ENCODE measurements around the gene KLHL29. TPM values are rescaled to one million over a fixed set of nuclear protein-coding genes. Genes with fewer than 3 reads are reported as not detected.

The KLHL29 gene
- total RNA-seq, 5 donors from 2014 or later (not counting 1 experiment from before 2014, with no cell fraction given) = 1.8 to 6.6 (median 2.5) TPM

GRCh38 chr2:23592898-23593751, 208.1 kb downstream of the KLHL29 start:
- Mint-ChIP-seq H3K27ac (no peak overlapping the region), H3K4me1 (no peaks in the 10 kb centered on the region), H3K9me3 (no peaks in the 10 kb centered on the region), H3K4me3 (no peak overlapping the region), H3K27me3 (no peaks in the 10 kb centered on the region), H3K36me3 (no peaks in the 10 kb centered on the region)
- Histone ChIP-seq H3K4me1 (ENCODE audit: control insufficient read depth in 1 of 2, extremely low read depth in 1 of 2, insufficient read depth in 2 of 2, low read length in 2 of 2) (no peaks in the 10 kb centered on the region), H3K4me3 (ENCODE audit: control insufficient read depth in 1 of 2, extremely low read depth in 1 of 2, low read length in 1 of 2) (no peak overlapping the region), H3K9me3 (no peaks in the 10 kb centered on the region), H3K27ac (ENCODE audit: low read length) (no peak overlapping the region), H3K27me3 (replicated peaks in 1 of 2; ENCODE audit: control insufficient read depth in 2 of 2, extremely low read depth in 1 of 2, insufficient read depth in 2 of 2, low read length in 1 of 2) (peaks cover 2 to 31% of the 10 kb centered on the region in 2 experiments), H3K36me3 (ENCODE audit: control insufficient read depth in 2 of 2, extremely low read depth in 1 of 2, insufficient read depth in 1 of 2, low read length in 1 of 2) (no peaks in the 10 kb centered on the region)
- CTCF ChIA-PET = no interaction called here
- ATAC-seq (replicated peaks in 1 of 4) (no peak), DNase-seq (no peak)
- POLR2A ChIA-PET = no interaction called here
- WGBS (ENCODE audit: insufficient coverage) = 85% methylated on average over 6 of the region's 12 CpGs

DNA sequence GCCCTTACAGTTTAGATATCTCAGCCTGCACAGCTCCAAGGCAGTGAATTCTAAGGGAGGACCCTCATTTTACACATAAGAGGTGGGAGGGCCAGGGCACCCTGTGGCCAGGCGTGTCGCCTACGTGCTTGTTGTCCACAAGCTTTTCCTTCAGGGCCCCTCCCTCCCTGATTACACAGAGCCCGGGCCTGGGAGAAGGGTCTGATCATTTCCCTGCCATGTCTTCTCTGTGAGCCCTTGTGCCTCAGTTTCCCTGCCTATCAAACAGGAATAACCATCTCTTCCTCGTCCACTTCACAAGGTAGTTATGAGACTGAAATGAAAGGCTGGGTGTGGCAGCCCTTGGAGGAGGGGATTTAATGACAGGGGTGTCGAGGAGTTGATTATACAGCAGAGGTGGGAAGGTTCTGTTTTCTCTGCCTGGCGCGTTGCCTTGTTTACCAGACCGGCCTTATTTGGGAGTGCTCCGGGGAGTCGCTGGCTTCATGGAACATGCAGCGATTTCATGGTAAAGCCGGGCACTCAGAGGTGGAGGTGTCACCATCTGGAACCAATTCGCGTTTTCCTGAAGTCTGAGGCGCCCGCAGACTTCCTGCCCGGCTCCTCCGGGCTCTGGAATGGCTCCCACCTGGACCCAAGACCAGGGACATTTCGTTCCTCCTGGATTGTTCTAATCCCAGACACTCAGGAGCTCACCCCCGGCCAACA, 208.9 kb downstream of the KLHL29 start:
- no peaks in the 10 kb centered on the region for H3K4me1 Mint-ChIP-seq
- H3K9me3 ChIP-seq = no peaks in the 10 kb centered on the region
- H3K27me3 ChIP-seq (replicated peaks in 1 of 2; ENCODE audit: control insufficient read depth in 2 of 2, extremely low read depth in 1 of 2, insufficient read depth in 2 of 2, low read length in 1 of 2) = peaks cover 2 to 35% of the 10 kb centered on the region in 2 experiments
- H3K9me3 Mint-ChIP-seq = no peaks in the 10 kb centered on the region
- ChIA-PET POLR2A (no interaction called here), CTCF (no interaction called here)
- no peaks in the 10 kb centered on the region for H3K36me3 ChIP-seq (ENCODE audit: control insufficient read depth in 2 of 2, extremely low read depth in 1 of 2, insufficient read depth in 1 of 2, low read length in 1 of 2)
- ATAC-seq (replicated peaks in 1 of 4) = no peak
- no peaks in the 10 kb centered on the region for H3K36me3 Mint-ChIP-seq
- no peak for DNase-seq
- H3K4me3 Mint-ChIP-seq = no peak overlapping the region
- no peaks in the 10 kb centered on the region for H3K4me1 ChIP-seq (ENCODE audit: control insufficient read depth in 1 of 2, extremely low read depth in 1 of 2, insufficient read depth in 2 of 2, low read length in 2 of 2)
- no peak overlapping the region for H3K27ac Mint-ChIP-seq
- H3K4me3 ChIP-seq (ENCODE audit: control insufficient read depth in 1 of 2, extremely low read depth in 1 of 2, low read length in 1 of 2) = no peak overlapping the region
- no peaks in the 10 kb centered on the region for H3K27me3 Mint-ChIP-seq
- no peak overlapping the region for H3K27ac ChIP-seq (ENCODE audit: low read length)
- WGBS (ENCODE audit: insufficient coverage) = 81% methylated on average over 16 of the region's 21 CpGs

- peaks cover 2 to 30% of the 10 kb centered on the region in 2 experiments for H3K27me3 ChIP-seq (replicated peaks in 1 of 2; ENCODE audit: control insufficient read depth in 2 of 2, extremely low read depth in 1 of 2, insufficient read depth in 2 of 2, low read length in 1 of 2)
- H3K4me3 ChIP-seq (ENCODE audit: control insufficient read depth in 1 of 2, extremely low read depth in 1 of 2, low read length in 1 of 2) = no peak overlapping the region
- no peaks in the 10 kb centered on the region for H3K9me3 ChIP-seq
- Mint-ChIP-seq H3K9me3 (no peaks in the 10 kb centered on the region), H3K4me1 (no peaks in the 10 kb centered on the region), H3K4me3 (no peak overlapping the region), H3K27me3 (no peaks in the 10 kb centered on the region), H3K36me3 (no peaks in the 10 kb centered on the region), H3K27ac (no peak overlapping the region)
- ChIA-PET POLR2A (no interaction called here), CTCF (no interaction called here)
- H3K4me1 ChIP-seq (ENCODE audit: control insufficient read depth in 1 of 2, extremely low read depth in 1 of 2, insufficient read depth in 2 of 2, low read length in 2 of 2) = no peaks in the 10 kb centered on the region
- no peak overlapping the region for H3K27ac ChIP-seq (ENCODE audit: low read length)
- WGBS (ENCODE audit: insufficient coverage) = 81% methylated on average over 2 of the region's 3 CpGs
- H3K36me3 ChIP-seq (ENCODE audit: control insufficient read depth in 2 of 2, extremely low read depth in 1 of 2, insufficient read depth in 1 of 2, low read length in 1 of 2) = no peaks in the 10 kb centered on the region
- ATAC-seq (replicated peaks in 1 of 4) (no peak), DNase-seq (no peak)
Observed at GRCh38 chr2:23594460-23594825, 209.5 kb downstream of the KLHL29 start.

- DNase-seq (no peak), ATAC-seq (replicated peaks in 1 of 4) (no peak)
- no peaks in the 10 kb centered on the region for H3K9me3 ChIP-seq
- H3K4me3 ChIP-seq (ENCODE audit: control insufficient read depth in 1 of 2, extremely low read depth in 1 of 2, low read length in 1 of 2) = no peak overlapping the region
- H3K36me3 ChIP-seq (ENCODE audit: control insufficient read depth in 2 of 2, extremely low read depth in 1 of 2, insufficient read depth in 1 of 2, low read length in 1 of 2) = no peaks in the 10 kb centered on the region
- H3K27me3 ChIP-seq (replicated peaks in 1 of 2; ENCODE audit: control insufficient read depth in 2 of 2, extremely low read depth in 1 of 2, insufficient read depth in 2 of 2, low read length in 1 of 2) = peaks cover 2 to 27% of the 10 kb centered on the region in 2 experiments
- H3K4me3 Mint-ChIP-seq = no peak overlapping the region
- no peaks in the 10 kb centered on the region for H3K27me3 Mint-ChIP-seq
- CTCF ChIA-PET = no interaction called here
- no peaks in the 10 kb centered on the region for H3K4me1 ChIP-seq (ENCODE audit: control insufficient read depth in 1 of 2, extremely low read depth in 1 of 2, insufficient read depth in 2 of 2, low read length in 2 of 2)
- 72% methylated on average over 3 of the region's 7 CpGs for WGBS (ENCODE audit: insufficient coverage)
- H3K27ac ChIP-seq (ENCODE audit: low read length) = no peak overlapping the region
- no peaks in the 10 kb centered on the region for H3K9me3 Mint-ChIP-seq
- no peak overlapping the region for H3K27ac Mint-ChIP-seq
- no peaks in the 10 kb centered on the region for H3K4me1 Mint-ChIP-seq
- no peaks in the 10 kb centered on the region for H3K36me3 Mint-ChIP-seq
- POLR2A ChIA-PET = no interaction called here
Observed at GRCh38 chr2:23595021-23595420, 210.0 kb downstream of the KLHL29 start.

GRCh38 chr2:23595601-23596251, 210.7 kb downstream of the KLHL29 start:
- Mint-ChIP-seq H3K4me1 (no peaks in the 10 kb centered on the region), H3K4me3 (no peak overlapping the region), H3K27me3 (no peaks in the 10 kb centered on the region), H3K27ac (no peak overlapping the region), H3K9me3 (no peaks in the 10 kb centered on the region), H3K36me3 (no peaks in the 10 kb centered on the region)
- 60% methylated on average over 11 of the region's 13 CpGs for WGBS (ENCODE audit: insufficient coverage)
- Histone ChIP-seq H3K9me3 (no peaks in the 10 kb centered on the region), H3K27me3 (replicated peaks in 1 of 2; ENCODE audit: control insufficient read depth in 2 of 2, extremely low read depth in 1 of 2, insufficient read depth in 2 of 2, low read length in 1 of 2) (peaks cover 2 to 22% of the 10 kb centered on the region in 2 experiments), H3K27ac (ENCODE audit: low read length) (no peak overlapping the region), H3K4me3 (ENCODE audit: control insufficient read depth in 1 of 2, extremely low read depth in 1 of 2, low read length in 1 of 2) (no peak overlapping the region), H3K36me3 (ENCODE audit: control insufficient read depth in 2 of 2, extremely low read depth in 1 of 2, insufficient read depth in 1 of 2, low read length in 1 of 2) (no peaks in the 10 kb centered on the region), H3K4me1 (ENCODE audit: control insufficient read depth in 1 of 2, extremely low read depth in 1 of 2, insufficient read depth in 2 of 2, low read length in 2 of 2) (no peaks in the 10 kb centered on the region)
- POLR2A ChIA-PET = interaction anchor here in 1 of 2 donors (0.6 kb wide), 1 partner anchor 218 kb away, joined by 4 read pairs; no protein-coding TSS in a partner anchor
- no peak for DNase-seq
- no peak for ATAC-seq (replicated peaks in 1 of 4)
- CTCF ChIA-PET = no interaction called here

GRCh38 chr2:23596316-23596885, 211.4 kb downstream of the KLHL29 start:
- H3K27ac Mint-ChIP-seq = no peak overlapping the region
- H3K4me1 Mint-ChIP-seq = no peaks in the 10 kb centered on the region
- ChIA-PET CTCF (no interaction called here), POLR2A (interaction anchor here in 1 of 2 donors (0.6 kb wide), 1 partner anchor 218 kb away, joined by 4 read pairs; no protein-coding TSS in a partner anchor)
- H3K9me3 Mint-ChIP-seq = no peaks in the 10 kb centered on the region
- Histone ChIP-seq H3K4me1 (ENCODE audit: control insufficient read depth in 1 of 2, extremely low read depth in 1 of 2, insufficient read depth in 2 of 2, low read length in 2 of 2) (no peaks in the 10 kb centered on the region), H3K9me3 (no peaks in the 10 kb centered on the region), H3K27me3 (replicated peaks in 1 of 2; ENCODE audit: control insufficient read depth in 2 of 2, extremely low read depth in 1 of 2, insufficient read depth in 2 of 2, low read length in 1 of 2) (peaks cover 2 to 17% of the 10 kb centered on the region in 2 experiments), H3K4me3 (ENCODE audit: control insufficient read depth in 1 of 2, extremely low read depth in 1 of 2, low read length in 1 of 2) (no peak overlapping the region), H3K36me3 (ENCODE audit: control insufficient read depth in 2 of 2, extremely low read depth in 1 of 2, insufficient read depth in 1 of 2, low read length in 1 of 2) (no peaks in the 10 kb centered on the region), H3K27ac (ENCODE audit: low read length) (no peak overlapping the region)
- DNase-seq (no peak), ATAC-seq (replicated peaks in 1 of 4) (no peak)
- no peaks in the 10 kb centered on the region for H3K36me3 Mint-ChIP-seq
- WGBS (ENCODE audit: insufficient coverage) = 80% methylated on average over 10 of the region's 16 CpGs
- no peaks in the 10 kb centered on the region for H3K27me3 Mint-ChIP-seq
- no peak overlapping the region for H3K4me3 Mint-ChIP-seq
